Keratinocyte (primary cell): ENCODE measurements around the gene MAP7D1.

Experiments
- CTCF ChIP-seq, 3 experiments: IDR thresholded peaks in 1 of 3; conservative IDR thresholded peaks in 1 of 3; optimal IDR thresholded peaks in 1 of 3; 2 replicates in 2 of 3; 3 replicates in 1 of 3; pipeline versions ENCODE3 to v1.5.1; 2011; ENCODE audit warnings: low read length in 3 of 3, mild to moderate bottlenecking in 3 of 3, moderate library complexity in 2 of 3, control low read depth in 1 of 3, inconsistent platforms in 1 of 3; ENCODE audit not compliant: insufficient read depth in 2 of 3; ENCODE audit errors: extremely low read depth in 1 of 3
- EZH2 ChIP-seq: IDR thresholded peaks from one replicate; pipeline ENCODE4 v1.6.1; 2012; ENCODE audit warnings: inconsistent platforms, mild to moderate bottlenecking, low read length, moderate library complexity

- TF ChIP-seq CTCF (optimal IDR thresholded peaks at IDR 0.05 in 1 of 3, IDR thresholded peaks at IDR 0.05 in 1 of 3, conservative IDR thresholded peaks at IDR 0.05 in 1 of 3; ENCODE audit: extremely low read depth in 1 of 3, insufficient read depth in 2 of 3, low read length in 3 of 3) (no peak), EZH2 (no peak)
Observed at GRCh38 chr1:36143424-36143823, 12.5 kb upstream of the MAP7D1 start.
